Gastrocnemius medialis (tissue), 4 donors: ENCODE measurements around the gene GPC6. TPM values are rescaled to one million over a fixed set of nuclear protein-coding genes. Genes with fewer than 3 reads are reported as not detected.

Experiments
- ATAC-seq, 2 donors: fragments of 150-250 bp; one replicate each; pipeline ENCODE4 v1.9.1; 2016
- DNase-seq, 2 donors: peaks; one replicate each; pipeline ENCODE4 v3.0.0-alpha.2; 2019
- H3K27ac ChIP-seq, 4 donors: fragments of 200-600 bp; sonication (generic); 1 replicate in 1 of 4; 2 replicates in 3 of 4; pipeline ENCODE4 v1.5.1; 2016 to 2018; ENCODE audit warnings: mild to moderate bottlenecking in 2 of 4, moderate library complexity in 1 of 4
- H3K27me3 ChIP-seq, 3 donors: fragments of 200-600 bp; sonication (generic) in 2 of 3; 1 replicate in 1 of 3; 2 replicates in 2 of 3; pipeline versions ENCODE4 v1.5.1 to v1.6.0; 2016 to 2019; ENCODE audit warnings: mild to moderate bottlenecking in 1 of 3, moderate library complexity in 1 of 3
- H3K36me3 ChIP-seq, 2 donors: fragments of 200-600 bp; sonication (generic) in 1 of 2; one replicate each; pipeline ENCODE4 v1.5.1; 2017 to 2018
- H3K4me1 ChIP-seq, 2 donors: fragments of 200-600 bp; sonication (generic) in 1 of 2; one replicate each; pipeline ENCODE4 v1.5.1; 2016 to 2017; ENCODE audit warnings: mild to moderate bottlenecking in 2 of 2
- H3K4me3 ChIP-seq, 4 donors: fragments of 200-600 bp; sonication (generic) in 3 of 4; 1 replicate in 1 of 4; 2 replicates in 3 of 4; pipeline ENCODE4 v1.5.1; 2016 to 2019; ENCODE audit warnings: mild to moderate bottlenecking in 2 of 4
- H3K9me3 ChIP-seq, 3 donors: fragments of 200-600 bp; sonication (generic) in 2 of 3; 1 replicate in 1 of 3; 2 replicates in 2 of 3; pipeline ENCODE4 v1.5.1; 2016 to 2019
- CTCF ChIP-seq, 5 experiments: fragments of 450-650 bp in 3 of 5; fragments of 200-600 bp in 2 of 5; sonication (generic) in 2 of 5; IDR thresholded peaks in 4 of 5; conservative IDR thresholded peaks in 1 of 5; 1 replicate in 4 of 5; 2 replicates in 1 of 5; pipeline ENCODE4 v1.5.1; 2016 to 2019; ENCODE audit warnings: antibody characterized with exemption in 5 of 5, mild to moderate bottlenecking in 3 of 5, moderate library complexity in 3 of 5
- POLR2A ChIP-seq, 2 donors: fragments of 450-650 bp; IDR thresholded peaks; one replicate each; pipeline ENCODE4 v1.6.1; 2017; ENCODE audit warnings: antibody characterized with exemption in 2 of 2, mild to moderate bottlenecking in 2 of 2, moderate library complexity in 2 of 2
- in situ Hi-C, 4 donors: fragments of 200-750 bp; cut with MboI; loops; one replicate each; pipeline versions ENCODE4 v1.15.0 to v1.8.0; 2017; ENCODE audit warnings: low sequenced_read_pairs in 4 of 4
- intact Hi-C: fragments of 100-400 bp; cut with DNase I; formaldehyde crosslinking; loops from one replicate; pipeline ENCODE4 v1.15.1; 2023; ENCODE audit warnings: low total_unique reads
- total RNA-seq, 4 donors: library from RNA; depleted of rRNA; stranded (reverse); fragments of >200 nt; gene quantifications; one replicate each; pipeline versions ENCODE4 v1.1.0 to v1.2.3, GENCODE V29; 2016

Gene GPC6
- total RNA-seq, 4 donors from 2014 or later = 0.47 to 0.88 (median 0.59) TPM

GRCh38 chr13:93455861-93456260, 229.3 kb downstream of the GPC6 start:
- Histone ChIP-seq H3K4me1 (no peaks in the 10 kb centered on the region), H3K9me3 (no peaks in the 10 kb centered on the region), H3K36me3 (no peaks in the 10 kb centered on the region), H3K27ac (no peak overlapping the region), H3K4me3 (no peak overlapping the region), H3K27me3 (no peaks in the 10 kb centered on the region)
- DNase-seq = no peak
- no peak for TF ChIP-seq CTCF (IDR thresholded peaks at IDR 0.05 in 4 of 5, conservative IDR thresholded peaks at IDR 0.05 in 1 of 5)
- no peak for TF ChIP-seq POLR2A (IDR thresholded peaks at IDR 0.05)
- intact Hi-C loops (no loop called here), in situ Hi-C loops (no loop called here)
- ATAC-seq = no peak

GRCh38 chr13:93460005-93460404, 233.4 kb downstream of the GPC6 start:
- intact Hi-C loops (no loop called here), in situ Hi-C loops (no loop called here)
- Histone ChIP-seq H3K4me3 (no peak overlapping the region), H3K9me3 (no peaks in the 10 kb centered on the region), H3K36me3 (no peaks in the 10 kb centered on the region), H3K4me1 (no peaks in the 10 kb centered on the region), H3K27ac (no peak overlapping the region), H3K27me3 (no peaks in the 10 kb centered on the region)
- TF ChIP-seq POLR2A (IDR thresholded peaks at IDR 0.05) (no peak), CTCF (IDR thresholded peaks at IDR 0.05 in 4 of 5, conservative IDR thresholded peaks at IDR 0.05 in 1 of 5) (no peak)
- ATAC-seq = no peak
- no peak for DNase-seq

- no peaks in the 10 kb centered on the region for H3K27me3 ChIP-seq
- no peaks in the 10 kb centered on the region for H3K36me3 ChIP-seq
- intact Hi-C loops (no loop called here), in situ Hi-C loops (no loop called here)
- TF ChIP-seq CTCF (IDR thresholded peaks at IDR 0.05 in 4 of 5, conservative IDR thresholded peaks at IDR 0.05 in 1 of 5) (no peak), POLR2A (IDR thresholded peaks at IDR 0.05) (no peak)
- H3K4me1 ChIP-seq = no peaks in the 10 kb centered on the region
- ATAC-seq (no peak), DNase-seq (no peak)
- H3K27ac ChIP-seq = no peak overlapping the region
- no peaks in the 10 kb centered on the region for H3K9me3 ChIP-seq
- H3K4me3 ChIP-seq = no peak overlapping the region
Measured at GRCh38 chr13:93462151-93462550, 235.5 kb downstream of the GPC6 start.

- no peak for TF ChIP-seq POLR2A (IDR thresholded peaks at IDR 0.05)
- no peak for TF ChIP-seq CTCF (IDR thresholded peaks at IDR 0.05 in 4 of 5, conservative IDR thresholded peaks at IDR 0.05 in 1 of 5)
- H3K36me3 ChIP-seq = no peaks in the 10 kb centered on the region
- no peak overlapping the region for H3K4me3 ChIP-seq
- H3K9me3 ChIP-seq = no peaks in the 10 kb centered on the region
- H3K27ac ChIP-seq = no peak overlapping the region
- ATAC-seq (no peak), DNase-seq (no peak)
- H3K27me3 ChIP-seq = no peaks in the 10 kb centered on the region
- intact Hi-C loops (no loop called here), in situ Hi-C loops (no loop called here)
- H3K4me1 ChIP-seq = no peaks in the 10 kb centered on the region
Measured at GRCh38 chr13:93466502-93467036, 240.0 kb downstream of the GPC6 start.

GRCh38 chr13:93467175-93467574, 240.6 kb downstream of the GPC6 start:
- ATAC-seq (no peak), DNase-seq (no peak)
- Histone ChIP-seq H3K27ac (no peak overlapping the region), H3K4me3 (no peak overlapping the region), H3K4me1 (no peaks in the 10 kb centered on the region), H3K36me3 (no peaks in the 10 kb centered on the region), H3K27me3 (no peaks in the 10 kb centered on the region), H3K9me3 (no peaks in the 10 kb centered on the region)
- intact Hi-C loops = no loop called here
- TF ChIP-seq POLR2A (IDR thresholded peaks at IDR 0.05) = no peak
- TF ChIP-seq CTCF (IDR thresholded peaks at IDR 0.05 in 4 of 5, conservative IDR thresholded peaks at IDR 0.05 in 1 of 5) = no peak
- in situ Hi-C loops = no loop called here
